H1 (cell line): ENCODE measurements around the gene LRP8. TPM values are rescaled to one million over a fixed set of nuclear protein-coding genes. Genes with fewer than 3 reads are reported as not detected.

ENCODE experiments used
- CTCF ChIA-PET: fragments of 300-600 bp; sonication (Branson Sonifier 250); formaldehyde crosslinking; loops from one replicate; lab custom pipeline; 2021; ENCODE audit not compliant: partially characterized antibody; lab: Charles Lee
- POLR2A ChIA-PET: fragments of 300-600 bp; sonication (Branson Sonifier 250); formaldehyde crosslinking; loops from one replicate; lab custom pipeline; 2021; ENCODE audit warnings: inconsistent platforms; ENCODE audit not compliant: partially characterized antibody; lab: Charles Lee
- DNase-seq, 2 experiments: peaks; one replicate each; pipeline versions ENCODE4 v3.0.0 to v3.0.0-alpha.2; 2010 to 2022; ENCODE audit warnings: low spot score in 2 of 2, low read depth in 1 of 2, mixed read lengths in 1 of 2
- FAIRE-seq: peaks from 2 replicates; lab custom pipeline; 2011; peaks lifted over from hg19 to GRCh38; lab: Jason Lieb, UNC
- H2AFZ ChIP-seq: 2 replicates; pipeline ENCODE4 v1.8.1; 2012; ENCODE audit warnings: low read length, inconsistent platforms
- H2AK5ac ChIP-seq: 2 replicates; pipeline ENCODE4 v1.6.1; 2013; ENCODE audit warnings: low read depth, low read length
- H2BK120ac ChIP-seq: replicated peaks from 2 replicates; pipeline ENCODE3; 2013; ENCODE audit warnings: low read depth, low read length, inconsistent platforms
- H2BK12ac ChIP-seq: 2 replicates; pipeline ENCODE4 v1.6.1; 2013; ENCODE audit warnings: low read depth, low read length
- H2BK15ac ChIP-seq: 2 replicates; pipeline ENCODE4 v1.6.1; 2013; ENCODE audit warnings: low read length
- H2BK20ac ChIP-seq: 2 replicates; pipeline ENCODE4 v1.6.1; 2013; ENCODE audit warnings: low read length
- H2BK5ac ChIP-seq: 2 replicates; pipeline ENCODE4 v1.6.1; 2013; ENCODE audit warnings: low read depth, low read length
- H3K14ac ChIP-seq: 2 replicates; pipeline ENCODE4 v1.6.1; 2013; ENCODE audit warnings: inconsistent platforms; ENCODE audit not compliant: insufficient read length
- H3K18ac ChIP-seq: 2 replicates; pipeline ENCODE4 v1.6.1; 2013; ENCODE audit warnings: low read length; ENCODE audit errors: extremely low read depth
- H3K23ac ChIP-seq: 2 replicates; pipeline ENCODE4 v1.6.1; 2013; ENCODE audit warnings: inconsistent platforms; ENCODE audit not compliant: insufficient read length
- H3K23me2 ChIP-seq: 2 replicates; pipeline ENCODE4 v1.6.1; 2013; ENCODE audit warnings: low read depth, low read length
- H3K27ac ChIP-seq: 2 replicates; pipeline ENCODE4 v1.6.1; 2011; ENCODE audit warnings: low read depth, low read length, inconsistent platforms
- H3K27me3 ChIP-seq, 4 experiments: replicated peaks in 1 of 4; 1 replicate in 1 of 4; 2 replicates in 3 of 4; pipeline versions ENCODE4 v1.6.1 to v1.8.1; 2011 to 2013; ENCODE audit warnings: low read length in 3 of 4, mild to moderate bottlenecking in 3 of 4, inconsistent platforms in 2 of 4, mixed read lengths in 2 of 4, moderate library complexity in 1 of 4; ENCODE audit not compliant: control insufficient read depth in 3 of 4, insufficient read depth in 3 of 4; ENCODE audit errors: extremely low read depth in 1 of 4
- H3K36me3 ChIP-seq, 4 experiments: 2 replicates each; pipeline versions ENCODE4 v1.6.1 to v1.8.1; 2011 to 2013; ENCODE audit warnings: mild to moderate bottlenecking in 4 of 4, low read length in 3 of 4, moderate library complexity in 2 of 4, control low read depth in 1 of 4, inconsistent platforms in 1 of 4; ENCODE audit not compliant: insufficient read depth in 4 of 4, control insufficient read depth in 2 of 4
- H3K4ac ChIP-seq: replicated peaks from 2 replicates; pipeline ENCODE3; 2013; ENCODE audit warnings: low read length, low read depth, mixed read lengths, inconsistent platforms; ENCODE audit not compliant: insufficient read length
- H3K4me1 ChIP-seq, 4 experiments: replicated peaks in 1 of 4; 1 replicate in 1 of 4; 2 replicates in 3 of 4; pipeline versions ENCODE4 v1.6.1 to v1.8.1; 2011 to 2013; ENCODE audit warnings: low read length in 3 of 4, inconsistent platforms in 2 of 4, mixed read lengths in 1 of 4; ENCODE audit not compliant: insufficient read depth in 4 of 4, control insufficient read depth in 3 of 4
- H3K4me2 ChIP-seq, 2 experiments: 2 replicates each; pipeline versions ENCODE4 v1.6.1 to v1.8.1; 2011 to 2013; ENCODE audit warnings: low read depth in 2 of 2, low read length in 2 of 2, control low read depth in 1 of 2, inconsistent platforms in 1 of 2, mild to moderate bottlenecking in 1 of 2; ENCODE audit not compliant: insufficient read depth in 1 of 2
- H3K4me3 ChIP-seq, 4 experiments: fragments of 200-600, 300-600 bp in 1 of 4; sonication (generic), shearing (Covaris generic), sonication (Bioruptor Twin) in 1 of 4; 2 replicates each; pipeline versions ENCODE4 v1.5.1 to v1.8.1; 2011 to 2016; ENCODE audit warnings: low read length in 4 of 4, low read depth in 3 of 4, control low read depth in 2 of 4, inconsistent platforms in 2 of 4, mild to moderate bottlenecking in 2 of 4, mixed read lengths in 1 of 4, moderate library complexity in 1 of 4; ENCODE audit not compliant: insufficient read depth in 2 of 4; ENCODE audit errors: extremely low read depth in 1 of 4
- H3K56ac ChIP-seq: replicated peaks from 2 replicates; pipeline ENCODE3; 2013; ENCODE audit warnings: low read depth, mild to moderate bottlenecking, mixed read lengths, low read length, inconsistent platforms; ENCODE audit not compliant: insufficient read length
- H3K79me1 ChIP-seq: 2 replicates; pipeline ENCODE4 v1.6.1; 2013; ENCODE audit warnings: low read depth, low read length, control low read depth
- H3K79me2 ChIP-seq, 2 experiments: 2 replicates each; pipeline versions ENCODE4 v1.6.1 to v1.8.1; 2012 to 2013; ENCODE audit warnings: low read length in 2 of 2, mild to moderate bottlenecking in 2 of 2, inconsistent platforms in 1 of 2; ENCODE audit not compliant: insufficient read depth in 2 of 2, control insufficient read depth in 1 of 2
- H3K9ac ChIP-seq, 4 experiments: replicated peaks in 1 of 4; 1 replicate in 1 of 4; 2 replicates in 3 of 4; pipeline versions ENCODE4 v1.6.1 to v1.8.1; 2011 to 2013; ENCODE audit warnings: low read depth in 3 of 4, low read length in 3 of 4, control low read depth in 2 of 4, mild to moderate bottlenecking in 2 of 4, moderate library complexity in 2 of 4, inconsistent platforms in 1 of 4; ENCODE audit errors: extremely low read depth in 1 of 4
- H3K9me3 ChIP-seq, 2 experiments: 2 replicates each; pipeline versions ENCODE4 v1.6.1 to v1.8.1; 2012 to 2013; ENCODE audit warnings: mild to moderate bottlenecking in 2 of 2, moderate library complexity in 2 of 2, control low read depth in 1 of 2, inconsistent platforms in 1 of 2, low read depth in 1 of 2, low read length in 1 of 2, mixed read lengths in 1 of 2; ENCODE audit not compliant: insufficient read depth in 2 of 2
- H4K20me1 ChIP-seq, 2 experiments: replicated peaks in 1 of 2; 2 replicates each; pipeline versions ENCODE3 to v1.8.1; 2011 to 2013; ENCODE audit warnings: inconsistent platforms in 2 of 2, low read length in 2 of 2, mild to moderate bottlenecking in 1 of 2; ENCODE audit not compliant: insufficient read depth in 2 of 2, control insufficient read depth in 1 of 2
- H4K5ac ChIP-seq: 2 replicates; pipeline ENCODE4 v1.6.1; 2013; ENCODE audit warnings: low read length, low read depth, mixed read lengths, inconsistent platforms; ENCODE audit not compliant: insufficient read length
- H4K8ac ChIP-seq: 2 replicates; pipeline ENCODE4 v1.8.0; 2013; ENCODE audit warnings: mild to moderate bottlenecking, moderate library complexity, low read length, inconsistent platforms; ENCODE audit not compliant: insufficient read depth; ENCODE audit errors: extremely low read depth
- H4K91ac ChIP-seq: replicated peaks from 2 replicates; pipeline ENCODE3; 2013; ENCODE audit warnings: low read length, mixed read lengths, inconsistent platforms; ENCODE audit not compliant: insufficient read length
- CBX5 ChIP-seq: fragments of 300-800, 300-1000 bp; sonication (generic); IDR thresholded peaks from 2 replicates; pipeline ENCODE4 v1.7.1; 2016; ENCODE audit warnings: antibody characterized with exemption, low read length, low read depth
- EGR1 ChIP-seq: IDR thresholded peaks from 2 replicates; pipeline ENCODE4 v1.6.1; 2011; ENCODE audit warnings: low read depth, low read length, borderline replicate concordance
- EP300 ChIP-seq, 2 experiments: IDR thresholded peaks; 1 replicate in 1 of 2; 2 replicates in 1 of 2; pipeline ENCODE4 v1.6.1; 2011 to 2012; ENCODE audit warnings: low read depth in 2 of 2, low read length in 2 of 2, mild to moderate bottlenecking in 2 of 2, borderline replicate concordance in 1 of 2, inconsistent platforms in 1 of 2, moderate library complexity in 1 of 2
- EZH2 ChIP-seq: fragments of 200-600 bp; sonication (generic); IDR thresholded peaks from 2 replicates; pipeline ENCODE4 v1.7.1; 2012; ENCODE audit warnings: low read depth, mild to moderate bottlenecking, moderate library complexity, low read length, inconsistent platforms; ENCODE audit not compliant: severe bottlenecking
- MAFK ChIP-seq: IDR thresholded peaks from 2 replicates; pipeline ENCODE4 v1.6.1; 2012; ENCODE audit warnings: low read depth, mild to moderate bottlenecking, improper control_type of control experiment, low read length
- NRF1 ChIP-seq: IDR thresholded peaks from 2 replicates; pipeline ENCODE4 v1.6.1; 2011; ENCODE audit warnings: mild to moderate bottlenecking, low read depth, low read length, improper control_type of control experiment
- PHF8 ChIP-seq: fragments of 200-600 bp; sonication (generic); conservative IDR thresholded peaks from 2 replicates; pipeline ENCODE4 v1.7.1; 2012; ENCODE audit warnings: low read depth, mild to moderate bottlenecking, inconsistent platforms, low read length, moderate library complexity
- POU5F1 ChIP-seq: IDR thresholded peaks from 2 replicates; pipeline ENCODE4 v1.6.1; 2011; ENCODE audit warnings: low read depth, mild to moderate bottlenecking, low read length, moderate library complexity
- RAD21 ChIP-seq, 2 experiments: IDR thresholded peaks in 1 of 2; conservative IDR thresholded peaks in 1 of 2; 2 replicates each; pipeline ENCODE4 v1.6.1; 2011; ENCODE audit warnings: low read depth in 2 of 2, low read length in 2 of 2, improper control_type of control experiment in 1 of 2, inconsistent platforms in 1 of 2, mild to moderate bottlenecking in 1 of 2, moderate library complexity in 1 of 2
- RBBP5 ChIP-seq: IDR thresholded peaks from 2 replicates; pipeline ENCODE4 v1.7.1; 2012; ENCODE audit warnings: low read depth, mild to moderate bottlenecking, inconsistent platforms, low read length, moderate library complexity, borderline replicate concordance
- RXRA ChIP-seq: IDR thresholded peaks from 2 replicates; pipeline ENCODE4 v1.6.1; 2011; ENCODE audit warnings: low read depth, mild to moderate bottlenecking, low read length, moderate library complexity; ENCODE audit not compliant: insufficient read depth
- SIX5 ChIP-seq: IDR thresholded peaks from 2 replicates; pipeline ENCODE4 v1.6.1; 2011; ENCODE audit warnings: mild to moderate bottlenecking, low read depth, low read length
- TAF1 ChIP-seq: IDR thresholded peaks from 2 replicates; pipeline ENCODE4 v1.6.1; 2011; ENCODE audit warnings: mild to moderate bottlenecking, low read depth, low read length
- WGBS, 2 experiments: shearing (Covaris generic) in 1 of 2; methylation state at CpG; one replicate each; pipeline versions ENCODE4 v1.1.6 to v1.1.7; 2013 to 2015; ENCODE audit warnings: low lambda C conversion rate in 2 of 2, mixed read lengths in 2 of 2, inconsistent platforms in 1 of 2, low coverage in 1 of 2, missing lambda C conversion rate in 1 of 2; ENCODE audit not compliant: insufficient replicate concordance in 2 of 2, insufficient coverage in 1 of 2, insufficient read length in 1 of 2; ENCODE audit errors: extremely low coverage in 1 of 2, missing lambda C conversion rate in 1 of 2; 5-methylcytosine and 5-hydroxymethylcytosine counted together
- polyA plus RNA-seq, 7 experiments: library from polyadenylated mRNA; depleted of rRNA in 3 of 7; stranded (reverse) in 5 of 7; unstranded in 2 of 7; fragments of >200 nt in 5 of 7; fragments of 200-250 nt in 2 of 7; gene quantifications; 1 replicate in 5 of 7; 2 replicates in 1 of 7; 4 replicates in 1 of 7; pipeline versions ENCODE4 v1.2.1 to v1.2.3, GENCODE V29; 2011 to 2013; ENCODE audit warnings: missing spikeins in 2 of 7, mixed read lengths in 2 of 7
- total RNA-seq: library from RNA; stranded (reverse); fragmentation: NEBNext Ultra II Directional; extraction: Animal tissue kit (Norgen Biotek cat#: 25700); gene quantifications from 2 replicates; pipeline ENCODE4 v1.2.1, GENCODE V29; 2021

Gene LRP8
- total and polyA plus RNA-seq, 2 of the 8 experiments (the other 6 are each of a cell fraction or from before 2014, with no cell fraction given): 63.2 to 66.4 TPM

GRCh38 chr1:53292690-53293089, 35.2 kb downstream of the LRP8 start:
- WGBS, 2 experiments: 95% methylated on average over 2 of the region's 2 CpGs; no CpG with 5 or more reads in 1 of the 2 experiments
- no peak overlapping the region for H3K56ac ChIP-seq
- peaks cover 12 to 33% of the 10 kb centered on the region in 2 experiments for H4K20me1 ChIP-seq
- H3K18ac ChIP-seq: no peak overlapping the region
- no peak for FAIRE-seq
- CTCF ChIA-PET: interaction anchor here (1.0 to 11.3 kb wide), 6 partner anchors 11 to 179 kb away, joined by 3 to 103 read pairs (median 5); no protein-coding TSS in a partner anchor
- no peaks in the 10 kb centered on the region for H3K27me3 ChIP-seq
- H3K4me3 ChIP-seq: no peak overlapping the region
- H3K9ac ChIP-seq: no peak overlapping the region
- H4K8ac ChIP-seq: peak overlapping the region; percentile 46; the same call in 1 of the 2 replicates
- H2BK20ac ChIP-seq: no peak overlapping the region
- H3K23me2 ChIP-seq: no peaks in the 10 kb centered on the region
- H3K27ac ChIP-seq: no peak overlapping the region
- POLR2A ChIA-PET: interaction anchor here (1.2 kb wide), 1 partner anchor 32 kb away, joined by 3 read pairs; no protein-coding TSS in a partner anchor
- H2AK5ac ChIP-seq: no peak overlapping the region
- no peak overlapping the region for H3K14ac ChIP-seq
- peaks cover 0 to 19% (median 2%) of the 10 kb centered on the region in 4 experiments; a peak in 3 of 7 replicates for H3K4me1 ChIP-seq
- H3K79me2 ChIP-seq: peaks cover 0 to 21% of the 10 kb centered on the region in 2 experiments; a peak in 2 of 4 replicates
- no peak overlapping the region for H2AFZ ChIP-seq
- H3K4ac ChIP-seq: no peak overlapping the region
- no peak for DNase-seq
- no peak overlapping the region for H2BK120ac ChIP-seq
- H2BK15ac ChIP-seq: no peak overlapping the region
- no peak overlapping the region for H2BK12ac ChIP-seq
- H3K4me2 ChIP-seq: no peak overlapping the region
- H3K23ac ChIP-seq: no peak overlapping the region
- H3K79me1 ChIP-seq: peaks cover 26% of the 10 kb centered on the region
- no peak overlapping the region for H4K5ac ChIP-seq
- no peak overlapping the region for H2BK5ac ChIP-seq
- H3K36me3 ChIP-seq: peaks cover 0 to 23% (median 6%) of the 10 kb centered on the region in 4 experiments; a peak in 3 of 8 replicates
- H3K9me3 ChIP-seq: no peaks in the 10 kb centered on the region
- no peak overlapping the region for H4K91ac ChIP-seq
- no peak for TF ChIP-seq SIX5
- TF ChIP-seq RAD21 (IDR thresholded peaks at IDR 0.05 in 1 of 2, conservative IDR thresholded peaks at IDR 0.05 in 1 of 2; ENCODE audit: low read depth in 2 of 2, low read length in 2 of 2): no peak
- no peak for TF ChIP-seq EP300 (IDR thresholded peaks at IDR 0.05; ENCODE audit: borderline replicate concordance in 1 of 2, low read depth in 2 of 2, low read length in 2 of 2)
- TF ChIP-seq NRF1: no peak
- TF ChIP-seq RBBP5: no peak
- no peak for TF ChIP-seq PHF8
- TF ChIP-seq TAF1: no peak
- TF ChIP-seq EZH2: no peak
- no peak for TF ChIP-seq POU5F1
- no peak for TF ChIP-seq MAFK
- no peak for TF ChIP-seq EGR1
- no peak for TF ChIP-seq CBX5
- TF ChIP-seq RXRA: no peak
